Astrocyte (in vitro differentiated cells and primary cell): ENCODE measurements around the gene SPATA31D3.

Experiments used
- CTCF ChIP-seq: IDR thresholded peaks from 2 replicates; pipeline ENCODE4 v1.5.1; 2011; ENCODE audit warnings: low read depth, mild to moderate bottlenecking, inconsistent platforms, low read length, moderate library complexity; ENCODE audit not compliant: insufficient read depth
- EZH2 ChIP-seq: IDR thresholded peaks from 2 replicates; pipeline ENCODE4 v1.6.1; 2012; ENCODE audit warnings: mild to moderate bottlenecking, low read length, inconsistent platforms; ENCODE audit not compliant: insufficient read depth

GRCh38 chr9:81896070-81896469, 47.2 kb upstream of the SPATA31D3 start:
- TF ChIP-seq CTCF (no peak), EZH2 (no peak)
